ENCODE data around the gene PRKCZ. TPM values are rescaled to one million over a fixed set of nuclear protein-coding genes. Genes with fewer than 3 reads are reported as not detected.

Gene PRKCZ
- total and polyA plus RNA-seq, 2 of the 4 experiments (the other 2 are of a cell fraction) = 2.0 to 3.5 TPM

- Histone ChIP-seq H3K18ac (ENCODE audit: low read depth, low read length) (no peak overlapping the region), H4K8ac (ENCODE audit: low read depth in 2 of 2, low read length in 2 of 2) (no peak overlapping the region), H3K56ac (ENCODE audit: extremely low read depth, insufficient read depth, low read length) (no peak overlapping the region), H3K79me1 (ENCODE audit: low read depth in 1 of 2, low read length in 2 of 2) (no peaks in the 10 kb centered on the region), H3K36me3 (ENCODE audit: control insufficient read depth, insufficient read depth, low read length) (no peaks in the 10 kb centered on the region), H3K4me2 (ENCODE audit: low read depth, low read length) (no peak overlapping the region), H3K27ac (ENCODE audit: insufficient read depth, low read length) (no peak overlapping the region), H3K9me3 (ENCODE audit: control insufficient read depth, insufficient read depth, low read length) (peaks cover 4% of the 10 kb centered on the region; the same call in 1 of the 2 replicates), H2AK9ac (replicated peaks; ENCODE audit: low read depth, low read length, poor library complexity) (no peak overlapping the region), H2AK5ac (ENCODE audit: low read depth, low read length) (no peak overlapping the region), H3K4me3 (ENCODE audit: insufficient read depth, low read depth, low read length) (no peak overlapping the region), H2BK20ac (ENCODE audit: low read depth, low read length) (no peak overlapping the region), H3K23ac (ENCODE audit: low read depth, low read length) (no peak overlapping the region), H3K4me1 (ENCODE audit: control insufficient read depth, insufficient read depth, low read length) (peaks cover 3% of the 10 kb centered on the region), H3K14ac (replicated peaks; ENCODE audit: low read depth, low read length) (no peak overlapping the region), H2BK5ac (ENCODE audit: low read depth, low read length, poor library complexity, severe bottlenecking) (no peak overlapping the region), H2BK15ac (ENCODE audit: low read depth, low read length) (no peak overlapping the region), H2BK120ac (ENCODE audit: low read depth, low read length) (no peak overlapping the region), H4K20me1 (ENCODE audit: insufficient read depth, low read length) (no peaks in the 10 kb centered on the region), H3K9me1 (ENCODE audit: insufficient read depth, low read length) (no peaks in the 10 kb centered on the region), H3K27me3 (ENCODE audit: control insufficient read depth, insufficient read depth, low read length) (peaks cover 9% of the 10 kb centered on the region; the same call in 1 of the 2 replicates), H2AFZ (replicated peaks; ENCODE audit: low read length, poor library complexity) (no peak overlapping the region), H4K5ac (ENCODE audit: low read depth, low read length) (no peak overlapping the region), H3K4ac (ENCODE audit: low read depth, low read length) (no peak overlapping the region), H3K9ac (ENCODE audit: low read depth, low read length) (no peak overlapping the region), H4K91ac (ENCODE audit: insufficient read depth, low read depth, low read length) (no peak overlapping the region)
- no TSS peak for BruUV-seq (replicated peaks)
- no peak for DNase-seq
- ChIA-PET CTCF (no interaction called here), POLR2A (ENCODE audit: unreplicated experiment) (no interaction called here)
- no peak for ATAC-seq (ENCODE audit: low read depth)
- 80% methylated on average over 3 of the region's 12 CpGs; no CpG with 5 or more reads in 1 of the 2 experiments for WGBS, 2 experiments (ENCODE audit: extremely low coverage in 2 of 2, insufficient read length in 1 of 2)
- dilution Hi-C loops (cut with HindIII; ENCODE audit: low sequenced_read_pairs, unreplicated experiment) (no loop called here), intact Hi-C loops (cut with micrococcal nuclease) (no loop called here), in situ Hi-C loops (cut with MboI; ENCODE audit: low sequenced_read_pairs) (no loop called here)
- TF ChIP-seq RCOR1 (IDR thresholded peaks at IDR 0.05; ENCODE audit: insufficient replicate concordance, low read length) (no peak), NFE2L2 (IDR thresholded peaks at IDR 0.05; ENCODE audit: low read depth, low read length) (no peak), CTCF (conservative IDR thresholded peaks at IDR 0.05; ENCODE audit: low read depth, low read length) (no peak), BHLHE40 (IDR thresholded peaks at IDR 0.05; ENCODE audit: low read depth, low read length) (no peak), CHD1 (IDR thresholded peaks at IDR 0.05; ENCODE audit: low read depth, low read length) (no peak), SMC3 (IDR thresholded peaks at IDR 0.05; ENCODE audit: low read depth, low read length) (no peak)
Observed at GRCh38 chr1:2168535-2168934, 118.3 kb downstream of the PRKCZ start.
